GM21619 (cell line): Measurements from ENCODE around the gene TRIM5.
"Not testable (repeated sequence)": the region's sequence is repeated elsewhere in the genome, so short reads cannot be mapped to it uniquely, and the experiment has no call there.

Source experiments
- ATAC-seq: cut with Tn5 transposase; IDR thresholded peaks from one replicate; pipeline ENCODE4 v1.9.1; 2021; ENCODE audit not compliant: unreplicated experiment

Gene TRIM5

DNA sequence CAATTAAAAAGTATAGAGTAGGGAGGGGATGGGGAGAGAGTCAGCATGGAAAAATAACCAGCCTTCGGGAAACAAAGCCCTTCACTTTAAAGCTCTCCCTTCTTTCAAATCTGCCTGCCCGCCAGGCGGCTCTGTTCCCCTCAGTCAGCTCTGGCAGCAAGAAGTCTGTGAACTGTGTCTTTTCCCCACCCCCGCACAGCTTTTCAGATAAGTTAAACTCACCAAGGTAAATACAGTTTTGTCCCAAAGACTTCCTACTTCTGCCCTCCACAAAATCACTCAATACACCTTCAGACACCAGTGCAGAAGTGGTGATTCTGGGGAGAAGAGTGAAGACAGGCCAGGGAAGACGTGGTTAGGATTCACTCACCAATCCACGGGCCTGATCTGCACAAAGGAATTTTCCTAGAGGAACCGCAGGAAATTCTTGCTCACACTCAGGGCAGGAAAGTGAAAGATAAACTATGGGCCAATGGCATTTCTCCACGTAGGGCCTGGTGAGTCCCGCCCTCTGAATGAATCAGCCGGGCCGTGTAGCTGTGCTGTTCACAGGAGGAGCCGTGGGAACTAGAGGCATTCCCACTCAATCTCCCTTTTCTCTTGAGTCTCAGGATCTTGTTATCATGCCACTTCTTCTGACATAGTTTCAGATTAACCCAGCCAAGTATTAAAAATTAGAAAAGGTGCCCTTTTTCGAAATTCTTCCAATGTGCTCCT, at the start of gene TRIM5:
Gene TRIM5, minus strand, starts transcription at position 429 of the 717 bp plus-strand sequence. CDS start 4,897 bp downstream, outside the sequence.
- ATAC-seq, result peak; percentile 75

DNA sequence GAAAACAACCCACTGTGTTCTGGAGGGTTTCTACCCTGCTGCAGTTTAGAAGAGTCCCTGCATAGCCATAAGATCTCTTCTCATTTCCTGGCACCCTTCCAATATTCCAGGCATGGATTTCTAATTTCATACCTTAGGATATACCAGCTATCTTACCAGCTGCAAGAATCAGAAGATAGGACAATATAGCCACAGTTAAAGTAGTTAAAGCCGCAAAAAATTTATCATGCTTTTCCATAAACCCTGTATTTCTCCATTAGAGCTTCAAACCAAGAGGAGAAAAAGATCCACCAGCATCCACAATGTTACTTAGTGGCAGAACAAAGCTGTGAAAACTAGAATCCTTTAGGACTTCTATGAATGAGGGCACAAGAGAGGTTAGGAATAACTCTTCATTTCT, 42.8 kb upstream of the TRIM5 start:
- ATAC-seq, result no peak

DNA sequence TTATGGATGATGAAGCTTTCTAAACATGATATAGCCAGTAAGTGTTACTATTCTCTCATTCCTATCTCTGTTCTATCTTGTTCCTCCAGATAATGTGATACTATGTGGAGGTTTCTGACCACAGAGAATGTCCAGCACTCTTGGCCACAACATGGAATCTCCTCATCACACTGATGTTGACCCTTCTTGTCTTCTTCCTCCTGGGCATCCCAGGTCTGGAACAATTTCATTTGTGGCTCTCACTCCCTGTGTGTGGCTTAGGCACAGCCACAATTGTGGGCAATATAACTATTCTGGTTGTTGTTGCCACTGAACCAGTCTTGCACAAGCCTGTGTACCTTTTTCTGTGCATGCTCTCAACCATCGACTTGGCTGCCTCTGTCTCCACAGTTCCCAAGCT, 41.5 kb upstream of the TRIM5 start:
- no peak for ATAC-seq

DNA sequence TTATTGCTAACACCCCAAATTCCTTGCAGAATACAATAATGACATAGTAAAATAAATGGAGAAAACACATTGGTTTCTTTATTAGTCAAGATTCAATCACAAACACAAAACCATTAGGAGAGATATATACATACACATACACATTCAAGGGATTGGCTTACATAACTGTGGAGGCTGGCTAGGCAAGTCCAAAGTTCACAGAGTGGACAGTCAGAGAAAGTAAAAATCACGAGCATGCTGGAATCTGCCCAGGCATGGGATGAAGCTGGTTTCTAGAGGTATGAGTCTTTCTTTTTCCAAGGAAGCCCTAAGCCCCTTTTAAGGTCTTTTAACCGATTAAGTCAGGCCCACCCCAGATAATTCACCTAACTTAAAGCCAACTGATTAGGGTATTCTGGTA, 37.7 kb upstream of the TRIM5 start:
- ATAC-seq, result no peak

GRCh38 chr11:5719703-5720495, 35.0 kb upstream of the TRIM5 start:
- no peak for ATAC-seq

DNA sequence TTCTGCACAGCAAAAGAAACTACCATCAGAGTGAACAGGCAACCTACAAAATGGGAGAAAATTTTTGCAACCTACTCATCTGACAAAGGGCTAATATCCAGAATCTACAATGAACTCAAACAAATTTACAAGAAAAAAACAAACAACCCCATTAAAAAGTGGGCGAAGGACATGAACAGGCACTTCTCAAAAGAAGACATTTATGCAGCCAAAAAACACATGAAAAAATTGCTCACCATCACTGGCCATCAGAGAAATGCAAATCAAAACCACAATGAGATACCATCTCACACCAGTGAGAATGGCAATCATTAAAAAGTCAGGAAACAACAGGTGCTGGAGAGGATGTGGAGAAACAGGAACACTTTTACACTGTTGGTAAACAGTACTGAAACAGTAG, 31.6 kb upstream of the TRIM5 start:
- not testable (repeated sequence) for ATAC-seq

GRCh38 chr11:5713695-5714094, 28.8 kb upstream of the TRIM5 start:
- no peak for ATAC-seq

GRCh38 chr11:5712507-5712906, 27.6 kb upstream of the TRIM5 start:
- ATAC-seq, result peak; percentile 45

GRCh38 chr11:5705688-5706087, 20.8 kb upstream of the TRIM5 start:
- ATAC-seq, result no peak

GRCh38 chr11:5703741-5704536, 19.1 kb upstream of the TRIM5 start:
- peak; percentile 79 for ATAC-seq

- no peak for ATAC-seq
Measured at GRCh38 chr11:5701055-5701577, 16.2 kb upstream of the TRIM5 start.

DNA sequence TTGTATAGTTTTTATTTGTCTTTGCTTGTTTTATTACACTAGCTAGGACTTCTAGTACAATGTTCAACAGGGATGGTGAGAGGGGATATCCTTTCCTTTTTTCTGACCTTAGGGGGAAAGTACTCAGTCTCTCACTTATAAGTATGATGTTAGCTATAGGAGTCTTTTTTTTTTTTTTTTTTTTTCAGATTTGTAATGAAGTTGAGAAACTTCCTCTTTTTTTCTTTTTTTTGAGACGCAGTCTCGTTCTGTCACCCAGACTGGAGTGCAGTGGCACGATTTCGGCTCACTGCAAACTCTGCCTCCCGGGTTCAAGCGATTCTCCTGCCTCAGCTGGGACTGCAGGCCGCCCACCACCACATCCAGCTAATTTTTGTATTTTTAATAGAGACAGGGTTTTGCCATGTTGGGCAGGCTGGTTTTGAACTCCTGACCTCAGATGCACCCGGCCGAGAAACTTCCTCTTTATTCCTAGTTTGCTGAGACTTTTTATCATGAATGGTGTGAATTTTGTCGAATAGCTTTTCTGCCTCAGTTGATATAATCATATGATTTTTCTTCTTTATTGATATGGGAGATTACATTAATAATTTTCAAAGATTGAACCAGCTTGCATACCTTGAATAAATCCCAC, 15.7 kb upstream of the TRIM5 start:
- no peak for ATAC-seq

GRCh38 chr11:5698281-5698680, 13.4 kb upstream of the TRIM5 start:
- no peak for ATAC-seq

DNA sequence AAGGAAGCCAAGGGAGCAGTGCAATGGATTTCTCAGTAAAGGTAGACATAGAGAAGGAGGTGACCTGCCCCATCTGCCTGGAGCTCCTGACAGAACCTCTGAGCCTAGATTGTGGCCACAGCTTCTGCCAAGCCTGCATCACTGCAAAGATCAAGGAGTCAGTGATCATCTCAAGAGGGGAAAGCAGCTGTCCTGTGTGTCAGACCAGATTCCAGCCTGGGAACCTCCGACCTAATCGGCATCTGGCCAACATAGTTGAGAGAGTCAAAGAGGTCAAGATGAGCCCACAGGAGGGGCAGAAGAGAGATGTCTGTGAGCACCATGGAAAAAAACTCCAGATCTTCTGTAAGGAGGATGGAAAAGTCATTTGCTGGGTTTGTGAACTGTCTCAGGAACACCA, 11.3 kb upstream of the TRIM5 start:
- ATAC-seq, result no peak

DNA sequence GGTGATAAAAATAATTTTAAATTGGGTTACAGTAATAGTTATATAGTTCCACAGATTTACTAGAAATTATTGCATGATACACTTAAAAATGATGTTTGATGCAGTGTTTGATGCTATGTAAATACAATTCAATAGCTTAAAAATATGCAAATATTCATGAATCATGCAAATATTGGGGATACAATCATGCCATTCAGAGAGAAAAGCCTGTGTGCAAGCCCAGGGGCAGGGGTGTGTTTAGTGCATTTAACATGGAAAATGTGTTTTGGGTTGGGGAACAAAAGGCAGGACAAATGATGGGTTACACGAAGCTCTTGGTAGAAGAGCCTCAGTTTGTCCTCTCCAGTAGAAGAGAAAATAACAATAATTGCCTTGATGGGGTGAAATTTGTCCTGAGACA, 10.7 kb upstream of the TRIM5 start:
- no peak for ATAC-seq

DNA sequence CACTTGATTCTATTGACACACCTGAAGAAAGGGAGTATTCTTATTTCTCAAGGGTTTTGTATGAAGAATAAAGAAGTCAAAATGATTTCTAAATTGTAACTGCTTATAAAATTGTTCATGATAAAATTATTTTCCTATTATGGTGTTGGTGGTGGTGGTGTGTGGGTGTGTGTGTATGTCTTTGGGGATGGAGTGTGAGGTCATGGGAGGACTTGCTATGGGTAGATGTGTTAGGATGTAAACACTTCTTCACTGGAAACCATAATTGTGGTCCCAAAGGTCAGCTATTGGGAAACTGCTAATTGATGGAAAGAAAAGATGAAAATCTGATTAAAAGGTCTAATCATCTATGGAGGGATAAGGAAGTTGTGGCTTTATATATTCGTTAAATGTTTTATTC, 9.8 kb upstream of the TRIM5 start:
- ATAC-seq, result no peak

- no peak for ATAC-seq
Measured at GRCh38 chr11:5691964-5692361, 7.1 kb upstream of the TRIM5 start.

DNA sequence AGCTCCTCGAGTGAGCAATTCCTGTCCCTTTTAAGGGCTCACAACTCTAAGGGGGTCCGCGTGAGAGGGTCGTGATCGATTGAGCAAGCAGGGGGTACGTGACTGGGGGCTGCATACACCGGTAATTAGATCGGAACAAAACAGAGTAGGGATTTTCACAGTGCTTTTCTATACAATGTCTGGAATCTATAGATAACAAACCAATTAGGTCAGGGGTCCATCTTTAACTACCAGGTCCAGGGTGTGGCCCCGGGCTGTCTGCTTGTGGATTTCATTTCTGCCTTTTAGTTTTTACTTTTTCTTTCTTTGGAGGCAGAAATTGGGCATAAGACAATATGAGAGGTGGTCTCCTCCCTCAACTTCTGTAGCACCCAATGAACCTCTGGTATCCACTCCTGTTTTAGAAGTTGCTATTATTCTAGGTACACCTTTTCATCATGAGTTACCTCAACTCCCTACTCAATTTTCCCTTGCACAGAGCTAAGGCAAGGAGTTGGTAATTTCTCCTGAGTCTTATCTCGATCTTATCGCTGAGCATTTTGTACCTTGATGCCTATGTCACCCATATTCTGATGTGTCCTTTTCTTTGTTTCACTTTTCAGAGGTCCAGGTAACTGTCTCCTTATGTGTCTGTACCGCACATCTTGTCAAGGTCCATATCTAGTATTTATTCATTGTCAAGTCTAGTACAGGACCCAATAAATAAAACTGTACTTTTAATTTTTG, 6.5 kb upstream of the TRIM5 start:
- ATAC-seq, result not testable (repeated sequence)

- ATAC-seq, result no peak
Measured at GRCh38 chr11:5690736-5691135, 5.9 kb upstream of the TRIM5 start.

DNA sequence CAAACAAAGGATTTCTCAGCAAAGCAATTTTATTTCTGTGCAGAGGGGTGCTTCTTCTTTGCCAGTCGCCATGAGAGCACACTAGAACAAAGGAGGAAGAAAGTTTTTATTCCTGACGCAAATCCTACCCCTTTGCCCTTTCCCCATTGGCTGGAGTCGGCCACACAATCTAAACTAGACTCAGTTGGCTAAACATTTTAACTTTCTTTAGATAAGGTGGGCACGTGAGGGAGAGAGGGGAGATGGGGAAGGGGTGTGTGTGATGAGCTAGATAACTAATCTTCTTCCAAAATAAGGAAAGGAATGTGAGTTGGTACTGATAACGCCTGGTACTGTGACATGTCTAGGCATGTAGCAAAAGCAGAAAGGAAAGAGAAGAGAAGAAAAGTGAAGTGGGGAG, 5.3 kb upstream of the TRIM5 start:
- ATAC-seq, result no peak
